ENCODE results near the gene COL9A3. TPM values are rescaled to one million over a fixed set of nuclear protein-coding genes. Genes with fewer than 3 reads are reported as not detected.

COL9A3 gene
- total and polyA plus RNA-seq, 2 of the 8 experiments (the other 6 are each of a cell fraction or from before 2014, with no cell fraction given): 21.7 to 80.1 TPM

- Histone ChIP-seq H2AFZ (ENCODE audit: low read length) (no peak overlapping the region), H3K4ac (replicated peaks; ENCODE audit: insufficient read length, low read depth, low read length) (no peak overlapping the region), H3K4me1 (replicated peaks in 1 of 4; ENCODE audit: control insufficient read depth in 3 of 4, insufficient read depth in 4 of 4, low read length in 3 of 4) (peaks cover 0 to 19% (median 9%) of the 10 kb centered on the region in 4 experiments; a peak in 5 of 7 replicates), H2BK12ac (ENCODE audit: low read depth, low read length) (no peak overlapping the region), H3K79me2 (ENCODE audit: control insufficient read depth in 1 of 2, insufficient read depth in 2 of 2, low read length in 2 of 2) (no peaks in the 10 kb centered on the region), H3K18ac (ENCODE audit: extremely low read depth, low read length) (no peak overlapping the region), H4K5ac (ENCODE audit: insufficient read length, low read depth, low read length) (no peak overlapping the region), H3K23me2 (ENCODE audit: low read depth, low read length) (no peaks in the 10 kb centered on the region; the same call in 1 of the 2 replicates), H3K56ac (replicated peaks; ENCODE audit: insufficient read length, low read depth, low read length) (no peak overlapping the region), H3K9ac (replicated peaks in 1 of 4; ENCODE audit: extremely low read depth in 1 of 4, low read depth in 3 of 4, low read length in 3 of 4) (no peak overlapping the region), H3K14ac (ENCODE audit: insufficient read length) (no peak overlapping the region), H2BK5ac (ENCODE audit: low read depth, low read length) (no peak overlapping the region), H3K27me3 (replicated peaks in 1 of 4; ENCODE audit: control insufficient read depth in 3 of 4, extremely low read depth in 1 of 4, insufficient read depth in 3 of 4, low read length in 3 of 4) (no peaks in the 10 kb centered on the region), H3K27ac (ENCODE audit: low read depth, low read length) (no peak overlapping the region), H3K79me1 (ENCODE audit: low read depth, low read length) (peaks cover 3% of the 10 kb centered on the region; the same call in 1 of the 2 replicates), H3K9me3 (ENCODE audit: insufficient read depth in 2 of 2, low read depth in 1 of 2, low read length in 1 of 2) (no peaks in the 10 kb centered on the region), H2BK120ac (replicated peaks; ENCODE audit: low read depth, low read length) (no peak overlapping the region), H4K20me1 (replicated peaks in 1 of 2; ENCODE audit: control insufficient read depth in 1 of 2, insufficient read depth in 2 of 2, low read length in 2 of 2) (peaks cover 4 to 8% of the 10 kb centered on the region in 2 experiments), H3K4me3 (ENCODE audit: extremely low read depth in 1 of 4, insufficient read depth in 2 of 4, low read depth in 3 of 4, low read length in 4 of 4) (no peak overlapping the region), H4K8ac (ENCODE audit: extremely low read depth, insufficient read depth, low read length) (no peak overlapping the region), H2BK20ac (ENCODE audit: low read length) (no peak overlapping the region), H4K91ac (replicated peaks; ENCODE audit: insufficient read length, low read length) (no peak overlapping the region), H3K23ac (ENCODE audit: insufficient read length) (no peak overlapping the region), H3K4me2 (ENCODE audit: insufficient read depth in 1 of 2, low read depth in 2 of 2, low read length in 2 of 2) (no peak overlapping the region), H2BK15ac (ENCODE audit: low read length) (no peak overlapping the region), H2AK5ac (ENCODE audit: low read depth, low read length) (no peak overlapping the region), H3K36me3 (ENCODE audit: control insufficient read depth in 2 of 4, insufficient read depth in 4 of 4, low read length in 3 of 4) (peaks cover 0 to 6% (median 1%) of the 10 kb centered on the region in 4 experiments; a peak in 2 of 8 replicates)
- DNase-seq (ENCODE audit: low read depth in 1 of 2, low spot score in 2 of 2) (no peak), FAIRE-seq (no peak)
- CTCF ChIA-PET (ENCODE audit: partially characterized antibody): interaction anchor here (1.0 to 2.1 kb wide), 4 partner anchors 16 to 90 kb away, joined by 3 to 7 read pairs (median 4); no protein-coding TSS in a partner anchor
- TF ChIP-seq TAF7 (optimal IDR thresholded peaks at IDR 0.05; ENCODE audit: borderline replicate concordance, low read depth, low read length): no peak
- TF ChIP-seq HDAC6 (IDR thresholded peaks at IDR 0.05; ENCODE audit: low read depth, low read length): no peak
- no peak for TF ChIP-seq TAF1 (IDR thresholded peaks at IDR 0.05; ENCODE audit: low read depth, low read length)
- TF ChIP-seq KDM1A (IDR thresholded peaks at IDR 0.05; ENCODE audit: borderline replicate concordance, low read length): no peak
- no peak for TF ChIP-seq TEAD4 (IDR thresholded peaks at IDR 0.05; ENCODE audit: low read depth, low read length)
- no peak for TF ChIP-seq EZH2 (IDR thresholded peaks at IDR 0.05; ENCODE audit: low read depth, low read length, severe bottlenecking)
- no peak for TF ChIP-seq CBX5 (IDR thresholded peaks at IDR 0.05; ENCODE audit: low read depth, low read length)
- no peak for TF ChIP-seq BACH1 (IDR thresholded peaks at IDR 0.05; ENCODE audit: low read length)
- no peak for TF ChIP-seq SP2 (IDR thresholded peaks at IDR 0.05; ENCODE audit: low read length)
- TF ChIP-seq SP1 (IDR thresholded peaks at IDR 0.05; ENCODE audit: low read depth, low read length): no peak
- POLR2A ChIA-PET (ENCODE audit: partially characterized antibody): interaction anchor here (1.5 to 1.8 kb wide), 3 partner anchors 8 to 53 kb away, joined by 3 to 6 read pairs (median 5); no protein-coding TSS in a partner anchor
- WGBS, 2 experiments (ENCODE audit: extremely low coverage in 1 of 2, insufficient coverage in 1 of 2, insufficient read length in 1 of 2, insufficient replicate concordance in 2 of 2, low coverage in 1 of 2, low lambda C conversion rate in 2 of 2, missing lambda C conversion rate in 1 of 2): 96% methylated on average over 15 of the region's 15 CpGs; no CpG with 5 or more reads in 1 of the 2 experiments
These were observed 65.6 kb downstream of the COL9A3 start for GRCh38 chr20:62882426-62882825.

All from H1 (cell line).